SKM-1 (cell line): ENCODE data around the gene DPF3.

Source experiments
- DNase-seq: peaks from one replicate; lab custom pipeline; 2025; ENCODE audit not compliant: unreplicated experiment; lab: John Stamatoyannopoulos, UW

Gene DPF3

DNA sequence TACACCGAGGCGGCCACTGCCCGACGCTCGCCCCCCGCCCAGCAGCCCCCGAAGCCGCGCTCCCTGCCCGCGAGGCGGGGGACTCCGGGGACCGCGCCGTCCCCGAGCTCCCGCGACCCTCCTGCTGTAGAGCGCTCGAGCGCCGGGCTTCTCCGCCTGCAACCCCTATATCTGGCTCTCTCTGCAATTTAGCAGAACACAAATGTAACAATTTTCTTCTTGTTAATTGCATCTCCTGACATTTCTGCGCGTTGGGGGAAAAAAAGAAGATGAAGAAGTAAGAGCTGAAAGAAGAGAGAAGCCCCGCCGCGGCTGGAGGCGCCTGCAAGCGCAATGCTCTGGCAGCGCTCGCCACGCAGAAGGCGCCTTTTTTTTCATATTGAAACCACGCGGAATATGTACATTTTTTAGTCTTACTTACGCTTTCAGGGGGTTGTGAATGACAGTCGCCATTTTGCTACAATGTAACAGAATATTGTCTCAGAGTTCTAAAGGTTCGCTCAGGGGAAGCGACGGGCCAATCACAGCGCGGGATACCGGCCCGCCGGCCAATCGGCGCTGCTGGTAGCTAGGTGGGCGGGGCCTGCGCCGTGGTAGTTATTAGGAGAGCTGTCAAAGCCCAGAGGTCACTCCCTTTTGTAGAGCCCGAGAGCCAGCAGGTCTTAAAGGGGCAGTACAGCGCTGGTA lies at the start of gene DPF3:
TSS of gene DPF3 (minus strand) at position 466 of the 687 bp plus-strand sequence. CDS start at position 453, 13 bp downstream.
- DNase-seq: peak; percentile 4

DNA sequence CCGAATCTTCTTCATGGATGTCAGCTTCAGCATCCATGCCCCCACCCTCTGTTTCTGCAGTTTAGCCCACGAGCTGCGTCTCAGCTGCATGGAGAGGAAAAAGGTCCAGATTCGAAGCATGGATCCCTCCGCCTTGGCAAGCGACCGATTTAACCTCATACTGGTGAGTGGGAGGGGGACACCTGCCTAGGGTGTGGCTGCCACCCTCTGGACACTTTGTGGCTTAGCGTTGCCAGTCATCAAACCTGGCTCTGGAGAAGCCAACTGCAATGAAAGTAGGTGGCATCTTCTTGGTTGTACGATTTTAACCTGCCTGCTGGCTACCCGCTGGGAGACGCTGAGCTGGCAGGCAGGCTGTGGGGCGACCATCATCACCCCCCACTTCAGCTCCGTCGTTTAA lies 49.0 kb upstream of the DPF3 start:
- DNase-seq: no peak

DNA sequence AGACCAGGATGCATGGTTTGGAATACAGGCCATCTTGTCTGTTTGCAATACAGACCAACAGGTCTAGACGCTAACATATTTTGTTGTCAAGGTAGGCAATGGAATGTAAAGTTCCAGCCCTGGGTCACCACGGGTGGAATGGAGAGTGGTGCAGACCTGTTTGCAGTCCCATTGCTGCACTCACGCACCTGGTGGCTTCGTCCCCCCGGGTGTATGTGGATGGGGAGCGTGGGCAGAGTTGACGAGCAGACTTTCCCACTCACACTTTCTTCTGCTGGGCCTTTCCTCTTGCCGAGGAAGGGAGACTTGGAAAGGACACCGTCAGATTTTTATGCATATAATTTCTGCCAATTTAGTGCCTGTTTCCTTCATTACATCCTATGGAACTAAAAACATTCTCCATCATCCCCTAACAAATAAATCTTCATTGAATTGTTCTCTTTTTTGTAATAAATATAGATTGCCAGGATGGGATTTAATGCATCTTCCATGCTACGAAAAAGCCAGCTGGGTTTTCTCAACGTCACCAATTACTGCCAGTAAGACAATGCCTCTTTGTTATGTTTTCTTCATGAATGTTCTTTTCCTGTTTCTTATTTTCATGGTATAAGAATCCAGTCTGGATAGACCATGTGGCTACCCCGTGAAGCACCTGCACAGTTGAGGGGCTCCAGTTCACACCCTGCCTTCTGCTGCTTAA lies 47.5 kb upstream of the DPF3 start:
- DNase-seq: no peak

DNA sequence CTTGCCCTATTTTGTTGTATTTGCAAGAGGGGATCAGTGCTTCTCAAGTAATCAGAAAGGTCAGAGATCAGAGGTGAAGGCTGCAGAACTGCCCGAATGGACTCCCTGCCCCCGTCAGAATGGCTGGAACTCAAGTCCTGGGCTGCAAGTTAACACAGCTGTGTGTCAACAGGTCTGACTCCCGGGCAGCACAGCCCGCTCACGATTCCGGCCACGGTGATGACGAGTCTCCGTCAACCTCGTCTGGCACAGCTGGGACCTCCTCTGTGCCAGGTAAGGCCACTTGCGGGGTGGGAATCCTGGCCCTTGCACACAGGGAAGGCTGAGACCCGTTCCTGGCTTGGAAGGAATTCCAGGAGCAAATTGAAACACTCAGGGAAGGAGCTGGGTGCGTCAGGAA lies 45.7 kb upstream of the DPF3 start:
- no peak for DNase-seq

DNA sequence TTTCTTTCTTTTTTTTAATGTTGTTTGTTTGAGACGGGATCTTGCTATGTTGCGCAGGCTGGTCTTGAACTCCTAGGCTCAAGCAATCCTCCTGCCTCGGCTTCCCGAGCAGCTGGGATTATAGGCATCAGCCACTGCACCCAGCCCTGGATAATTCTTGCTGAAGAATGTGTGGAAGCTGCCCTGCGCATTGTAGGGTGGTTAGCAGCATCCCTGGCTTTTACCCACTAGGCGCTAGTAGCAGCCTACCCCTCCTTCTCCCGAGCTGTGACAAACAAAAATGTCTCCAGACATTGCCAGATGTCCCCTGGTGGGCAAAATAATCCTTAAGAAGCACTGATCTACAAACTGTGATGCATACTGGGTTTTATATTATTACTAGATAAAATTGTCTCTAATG lies 39.0 kb upstream of the DPF3 start:
- no peak for DNase-seq

DNA sequence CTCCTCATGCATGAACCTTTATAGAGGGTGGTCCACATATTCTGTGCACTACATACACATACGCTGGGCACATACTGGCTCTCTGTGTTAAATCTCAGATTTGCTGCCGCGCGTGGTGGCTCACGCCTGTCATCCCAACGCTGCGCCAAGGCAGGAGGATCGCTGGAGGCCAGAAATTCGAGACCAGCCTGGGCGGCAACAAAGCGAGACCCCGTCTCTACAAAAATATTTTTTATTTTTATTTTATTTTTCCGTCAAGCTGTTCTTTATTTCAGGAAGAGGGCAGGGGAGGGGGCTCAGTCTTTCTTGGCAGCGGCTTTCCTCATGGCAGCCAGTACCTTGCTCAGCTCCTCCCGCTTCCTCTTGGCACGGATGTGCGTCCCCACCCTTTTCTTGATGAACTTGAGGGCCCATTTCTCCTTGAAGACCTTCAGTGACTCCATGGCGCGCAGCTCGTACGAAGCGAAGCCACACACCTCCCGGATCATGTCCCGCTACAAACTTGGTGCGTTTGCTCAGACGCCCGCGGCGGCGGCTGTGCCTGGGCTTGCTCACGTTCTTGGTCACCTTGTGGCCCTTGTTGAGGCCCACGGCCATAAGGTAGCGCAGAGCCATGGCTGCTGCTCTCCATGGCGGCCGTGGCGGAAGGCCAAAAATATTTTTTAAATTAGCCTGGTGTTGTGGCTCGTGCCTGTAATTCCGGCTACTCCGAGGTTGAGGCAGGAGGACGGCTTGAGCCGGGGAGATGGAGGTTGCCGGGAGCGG lies 35.6 kb upstream of the DPF3 start:
- DNase-seq: no peak

DNA sequence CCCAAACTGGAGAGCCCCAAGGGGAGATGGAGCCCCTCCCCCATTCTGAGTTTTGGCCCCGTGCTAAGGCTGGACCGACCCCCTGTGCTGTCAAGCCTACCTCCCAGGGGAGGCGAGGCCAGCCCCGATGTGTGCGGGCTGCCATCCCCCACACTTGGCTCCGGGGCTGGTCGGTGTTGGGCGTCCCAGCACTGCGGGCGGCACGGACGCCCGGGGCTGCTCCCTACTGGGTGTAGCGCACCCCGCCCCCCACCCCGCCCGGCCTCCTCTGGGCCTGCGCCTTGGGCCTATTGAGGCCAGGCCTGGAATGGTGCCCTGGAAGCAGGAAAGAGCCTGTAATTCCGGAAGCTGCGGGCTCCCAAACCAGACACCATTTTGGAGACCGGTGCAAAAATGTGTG lies 35.0 kb upstream of the DPF3 start:
- no peak for DNase-seq

DNA sequence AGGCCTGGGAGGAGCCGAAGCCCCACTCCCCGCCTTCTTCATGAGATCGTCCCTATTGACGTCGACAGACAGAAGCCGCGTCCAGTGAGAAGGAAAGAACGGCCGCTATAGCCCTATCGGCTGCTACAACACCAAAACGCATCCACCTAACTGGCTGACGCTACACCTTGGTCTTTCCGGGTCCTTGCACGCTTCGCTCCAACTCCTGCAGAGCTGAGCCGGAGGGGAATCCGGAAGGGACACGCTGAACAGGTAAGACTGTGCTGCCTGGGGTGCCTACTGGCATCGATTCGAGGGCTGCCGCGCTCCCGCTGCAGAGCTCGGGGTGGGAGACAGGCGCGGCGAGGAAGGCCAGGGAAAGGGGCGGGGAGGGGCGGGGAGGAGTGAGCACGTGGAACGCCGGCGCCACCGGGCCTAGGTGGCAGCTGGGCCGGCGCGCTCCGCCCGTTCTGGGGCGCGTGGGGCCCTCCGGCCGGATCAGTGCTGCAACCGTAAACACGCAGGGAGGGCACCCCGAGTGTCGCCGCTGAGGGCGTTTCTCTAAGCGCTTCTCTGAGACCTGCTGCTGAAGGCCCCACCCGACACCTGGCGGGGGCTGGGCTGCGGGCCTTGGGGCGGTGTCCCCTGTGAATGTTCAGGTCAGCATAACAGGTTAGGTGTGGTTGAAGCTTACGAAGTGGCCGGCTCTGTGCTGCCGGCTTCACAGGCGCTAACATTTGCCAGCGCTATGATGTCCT lies 32.6 kb upstream of the DPF3 start, which contains the start of gene DCAF4:
TSS of gene DCAF4 (plus strand) at position 173 of the 737 bp plus-strand sequence. CDS start 11,515 bp downstream, outside the sequence.
- DNase-seq: peak; percentile 73

DNA sequence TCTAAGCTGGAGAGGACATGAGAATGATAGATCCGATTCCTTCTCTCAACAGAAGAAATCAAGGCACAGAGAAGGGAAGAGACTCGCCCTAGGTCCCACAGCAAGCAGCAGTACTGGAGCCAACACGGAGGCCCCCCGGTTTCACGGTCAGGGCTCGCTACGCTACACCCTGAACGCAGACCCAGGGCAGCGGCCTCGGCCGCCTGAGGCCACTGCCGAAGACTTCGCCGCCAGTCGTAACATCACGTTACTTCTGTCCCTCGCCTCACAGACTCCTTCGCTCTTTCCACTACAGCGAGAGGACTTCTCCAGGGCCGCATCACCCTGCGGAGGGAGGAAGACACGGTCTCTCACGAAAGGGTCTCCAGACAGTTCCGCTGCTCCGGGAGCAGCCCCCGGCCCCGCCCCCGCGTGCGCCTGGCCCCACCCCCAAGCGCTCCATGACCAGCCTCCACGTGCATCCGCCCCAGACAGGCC lies 32.0 kb upstream of the DPF3 start:
- no peak for DNase-seq

DNA sequence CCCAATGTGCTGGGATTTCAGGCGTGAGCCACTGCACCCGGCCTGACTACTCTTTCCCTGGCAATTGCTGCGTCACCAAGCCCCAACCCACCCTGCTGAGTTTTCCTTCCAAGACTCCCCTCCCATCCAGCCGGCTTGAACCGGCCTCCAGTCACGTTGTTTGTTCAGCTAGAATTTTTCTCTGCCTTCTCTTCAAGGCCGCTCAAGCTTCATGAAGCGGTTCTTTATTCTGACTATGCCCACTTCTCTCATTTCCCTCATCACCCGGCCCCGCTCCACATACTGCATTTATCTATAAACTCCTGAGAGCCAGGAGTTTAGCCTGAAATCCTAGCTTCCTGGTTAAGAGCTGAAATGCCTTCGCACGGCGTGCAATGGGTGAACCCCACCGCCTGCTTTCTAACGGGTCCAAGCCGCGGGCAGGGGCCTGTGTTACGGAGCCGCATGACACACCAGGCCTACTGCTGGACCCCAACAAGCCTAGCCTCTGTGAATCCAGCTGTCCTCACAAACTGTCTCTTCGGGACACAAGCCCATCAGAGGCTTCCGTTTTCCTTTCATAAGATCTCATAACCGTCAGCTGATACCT lies 31.4 kb upstream of the DPF3 start:
- DNase-seq: no peak

DNA sequence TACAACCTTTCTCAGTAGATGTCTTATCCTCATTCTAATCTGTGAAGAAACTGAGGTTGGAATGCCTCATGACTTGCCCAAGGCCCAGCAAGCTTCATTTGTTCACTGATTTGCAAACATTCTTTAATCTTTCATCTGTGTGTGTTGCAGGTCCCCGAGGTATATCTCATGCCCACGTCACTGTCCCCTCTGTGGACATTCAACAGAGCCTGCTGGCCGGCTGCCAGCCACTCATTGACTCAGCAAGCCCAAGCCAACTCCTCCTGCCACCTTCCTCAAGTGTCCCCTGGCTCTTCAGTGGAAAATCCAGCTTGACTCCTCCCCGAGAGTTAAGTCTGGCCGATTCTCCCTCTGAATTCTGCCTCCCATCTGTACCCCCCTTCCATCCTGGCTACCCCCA lies 30.4 kb upstream of the DPF3 start:
- DNase-seq: no peak

DNA sequence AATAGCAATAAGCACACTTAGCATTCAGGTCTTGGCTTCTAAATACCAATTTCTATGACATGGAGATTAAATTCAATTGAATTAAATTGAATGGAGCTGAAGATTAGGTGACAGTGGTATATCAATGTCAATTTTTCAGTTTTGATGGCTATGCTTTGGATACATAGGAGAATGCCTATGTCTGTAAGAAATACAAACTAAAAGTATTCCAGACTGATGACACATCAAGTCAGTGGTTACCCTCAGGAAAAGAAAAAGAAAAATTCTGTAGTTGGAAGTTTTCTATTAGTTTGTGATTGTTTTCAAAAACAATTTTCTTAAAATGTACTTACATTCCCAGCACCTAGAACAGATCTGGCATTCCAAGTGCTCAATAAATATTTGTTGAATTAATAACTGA lies 27.5 kb upstream of the DPF3 start:
- DNase-seq: no peak

DNA sequence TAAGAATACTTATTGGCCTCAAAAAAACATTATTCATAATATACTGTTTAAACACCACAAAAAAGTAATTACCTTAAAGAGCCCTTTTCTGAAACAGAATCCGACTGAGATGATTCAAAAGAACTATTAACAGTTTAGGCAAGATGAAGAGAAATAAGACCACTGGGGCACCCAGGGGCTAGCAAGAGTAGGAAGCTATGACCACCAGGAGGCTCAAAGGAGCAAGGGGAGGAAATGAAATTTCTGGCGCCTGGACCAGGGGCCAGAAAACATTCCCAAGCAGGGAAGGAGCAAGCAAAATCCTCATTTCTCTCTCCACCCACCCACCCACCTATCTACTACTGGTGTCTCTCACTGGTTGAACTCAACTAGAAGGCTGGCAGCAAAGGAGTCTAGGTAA lies 26.1 kb upstream of the DPF3 start:
- no peak for DNase-seq

DNA sequence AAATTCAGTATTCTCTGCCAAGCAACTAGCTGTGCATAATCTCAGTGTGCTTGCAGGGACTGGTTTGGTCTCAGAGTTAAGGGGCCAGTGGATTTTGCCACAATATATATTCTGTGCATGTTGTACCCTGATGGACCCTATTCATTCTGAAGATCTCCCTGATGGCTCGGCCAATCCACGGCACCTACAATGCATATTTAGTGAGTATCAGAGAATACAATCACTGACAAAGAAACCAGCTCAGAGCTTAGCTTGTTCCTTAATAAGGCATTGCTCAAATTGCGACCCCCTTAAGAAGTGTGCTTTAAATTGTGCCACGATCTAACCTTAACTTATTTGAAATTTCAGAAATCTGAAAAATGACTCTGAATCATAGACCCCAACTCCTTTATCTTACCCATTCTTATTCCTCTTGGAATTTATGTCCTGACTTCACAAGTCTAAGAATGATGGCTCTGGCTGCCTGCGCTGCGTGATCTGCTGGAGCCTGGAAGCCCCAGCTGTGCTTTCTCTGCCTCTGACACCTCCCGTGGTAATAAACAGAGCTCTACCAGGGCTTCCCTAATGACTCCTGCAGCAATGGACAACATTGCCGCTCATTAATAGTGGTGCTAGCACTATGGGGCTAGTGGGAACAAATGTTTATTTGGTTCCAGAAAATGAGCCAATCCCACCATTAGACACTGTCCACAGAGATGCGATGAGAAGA lies 23.3 kb upstream of the DPF3 start:
- DNase-seq: no peak

DNA sequence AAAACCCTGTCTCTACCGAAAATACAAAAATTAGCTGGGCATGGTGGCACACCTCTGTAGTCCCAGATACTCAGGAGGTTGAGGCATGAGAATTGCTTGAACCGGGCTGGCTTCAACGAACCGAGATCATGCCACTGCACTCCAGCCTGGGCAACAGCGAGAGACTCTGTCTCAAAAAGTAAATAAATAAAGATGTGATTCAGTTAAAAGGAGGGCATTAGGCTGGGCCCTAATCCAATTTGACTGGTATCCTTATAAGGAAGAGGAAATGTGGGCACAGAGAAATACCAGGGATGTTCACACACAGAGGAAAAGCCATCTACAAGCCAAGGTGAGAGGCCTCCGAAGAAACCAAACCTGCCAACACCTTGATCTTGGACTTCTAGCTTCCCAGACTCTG lies 22.3 kb upstream of the DPF3 start:
- DNase-seq: no peak

DNA sequence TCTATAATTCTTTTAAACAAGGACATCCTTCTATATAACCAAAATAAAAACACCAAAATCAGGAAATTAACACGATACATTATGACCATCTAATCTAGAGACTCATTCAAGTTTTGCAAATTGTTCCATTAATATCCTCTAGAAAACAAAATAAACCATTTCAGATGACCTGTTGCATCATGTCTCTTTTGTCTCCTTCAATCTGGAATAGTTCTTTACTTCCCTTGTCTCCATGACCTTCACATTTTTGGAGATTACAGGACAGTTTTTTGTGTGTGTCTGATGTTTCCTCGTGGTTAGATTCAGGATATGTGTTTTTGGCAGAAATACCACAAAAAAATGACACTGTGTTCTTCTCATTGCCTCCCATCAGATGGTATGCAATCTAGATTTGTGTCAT lies 19.9 kb upstream of the DPF3 start:
- no peak for DNase-seq

DNA sequence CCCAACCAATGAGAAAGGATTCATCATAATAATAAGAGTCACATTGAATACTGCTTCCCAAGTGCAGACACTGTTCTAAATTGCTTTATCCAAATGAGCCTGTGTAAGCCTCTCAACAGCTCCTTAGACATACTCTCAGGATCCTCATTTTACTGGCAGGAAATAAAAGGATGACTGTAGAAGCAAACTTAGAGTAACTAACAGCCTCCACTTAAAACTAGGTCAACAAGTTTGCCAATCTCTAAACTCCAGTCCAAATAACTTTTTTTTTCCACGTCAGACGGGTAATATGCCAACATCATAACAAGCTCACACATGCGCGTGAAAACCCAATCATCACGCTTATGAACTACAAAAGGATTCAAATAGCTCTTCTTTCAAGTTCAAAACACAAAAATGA lies 15.3 kb upstream of the DPF3 start:
- DNase-seq: no peak

DNA sequence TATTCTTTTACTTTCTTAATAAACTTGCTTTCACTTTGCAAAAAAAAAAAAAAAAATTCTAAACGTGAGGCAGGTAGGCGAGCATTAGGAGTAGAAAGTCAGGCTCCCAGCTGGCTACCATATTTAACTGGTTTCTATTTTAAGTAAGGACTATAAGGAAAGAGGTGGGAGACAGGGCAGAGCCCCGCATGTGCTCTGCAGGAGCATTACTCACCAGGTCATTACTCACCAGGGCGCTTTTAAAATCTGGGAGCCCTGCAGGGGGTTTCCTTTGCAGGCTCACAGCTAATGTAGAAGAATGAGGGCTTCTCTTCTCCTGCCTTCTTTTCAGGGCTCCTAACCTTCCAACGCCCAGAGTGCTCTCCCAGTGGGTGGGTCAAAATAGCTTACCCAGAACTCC lies 14.0 kb upstream of the DPF3 start:
- no peak for DNase-seq

DNA sequence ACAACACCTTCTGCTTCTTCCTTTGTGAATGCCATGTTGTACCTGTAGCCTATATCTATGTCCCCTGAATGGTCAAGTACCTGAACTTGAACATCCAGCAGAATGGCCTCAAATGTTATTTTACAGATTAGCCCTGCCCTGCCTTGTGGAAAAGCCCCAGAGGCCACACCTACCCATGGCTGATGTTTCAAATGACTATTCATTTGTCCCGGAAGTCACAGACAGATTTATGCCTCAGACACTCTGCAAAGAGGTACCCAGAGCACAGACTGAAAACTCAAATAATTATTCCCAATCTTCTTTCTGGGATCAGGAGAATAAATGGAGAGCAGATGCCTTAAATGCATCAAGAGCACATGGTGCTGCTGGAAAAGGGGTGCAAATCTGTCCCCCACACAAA lies 13.0 kb upstream of the DPF3 start:
- DNase-seq: no peak

DNA sequence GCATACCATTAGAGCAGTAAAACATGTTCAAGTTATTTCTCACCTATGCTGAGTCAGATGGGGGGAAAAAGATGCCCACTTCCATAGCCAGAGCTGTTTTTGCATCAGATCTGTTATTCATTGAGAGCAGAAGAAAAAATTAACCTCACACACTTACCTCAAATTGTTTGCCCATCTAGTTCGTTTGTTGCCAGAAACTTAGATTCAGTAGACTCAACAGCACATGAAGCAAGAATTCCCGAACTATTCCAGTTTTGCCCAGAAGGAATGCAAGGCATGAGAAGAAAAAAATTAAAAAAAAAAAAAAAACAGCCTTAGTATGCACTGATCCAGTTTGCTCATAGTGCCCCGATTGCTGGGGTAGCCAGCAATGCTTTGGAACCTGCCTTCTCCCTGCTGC lies 12.4 kb upstream of the DPF3 start:
- DNase-seq: no peak
